ENCODE results near the gene PDZRN3.

PDZRN3 gene

DNA sequence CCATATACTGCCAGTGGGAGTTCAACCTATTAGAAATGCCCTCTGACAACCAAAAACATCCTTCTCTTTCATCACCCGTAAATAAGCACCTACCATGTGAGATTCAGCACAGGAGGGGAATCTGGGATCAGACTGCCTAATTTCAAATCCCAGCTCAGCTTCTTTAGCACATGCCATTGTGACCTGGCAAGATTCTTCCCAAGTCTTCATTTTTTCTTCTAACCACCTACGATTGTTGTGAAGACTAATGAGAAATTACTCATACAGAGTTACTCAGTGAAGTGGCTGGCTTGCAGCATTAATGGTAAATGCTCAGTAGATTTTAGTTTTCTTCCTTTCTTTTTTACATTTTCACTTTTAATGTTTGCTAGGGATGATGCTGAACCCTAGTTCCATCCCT lies 176.7 kb downstream of the PDZRN3 start:
- DNase-seq = no peak

GRCh38 chr3:73447111-73447510 lies 177.6 kb downstream of the PDZRN3 start:
- DNase-seq = no peak

- no peak for DNase-seq
Observed at GRCh38 chr3:73446467-73447110, 178.2 kb downstream of the PDZRN3 start.

- DNase-seq = no peak
Observed at GRCh38 chr3:73442886-73443285, 181.9 kb downstream of the PDZRN3 start.

- no peak for DNase-seq
Observed at GRCh38 chr3:73442152-73442551, 182.6 kb downstream of the PDZRN3 start.

DNA sequence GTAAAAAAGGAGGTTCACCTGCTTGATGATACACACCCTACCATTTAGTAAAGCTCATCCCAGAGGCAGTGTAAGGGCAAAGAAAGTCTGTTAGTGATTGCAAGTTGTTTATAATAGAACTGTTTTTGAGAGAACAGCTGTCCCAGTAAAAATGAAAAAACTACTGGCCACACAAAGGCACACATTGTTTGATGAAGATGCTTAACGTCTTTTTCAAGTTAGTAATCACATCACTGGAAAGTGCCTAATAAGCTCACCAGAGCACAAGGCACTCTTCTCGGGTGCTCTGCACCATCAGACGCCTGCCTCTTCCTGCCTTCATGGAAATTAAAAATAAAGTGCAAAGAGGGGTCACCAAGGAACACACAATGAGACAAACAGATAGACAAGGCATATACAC lies 186.9 kb downstream of the PDZRN3 start:
- DNase-seq = no peak

DNA sequence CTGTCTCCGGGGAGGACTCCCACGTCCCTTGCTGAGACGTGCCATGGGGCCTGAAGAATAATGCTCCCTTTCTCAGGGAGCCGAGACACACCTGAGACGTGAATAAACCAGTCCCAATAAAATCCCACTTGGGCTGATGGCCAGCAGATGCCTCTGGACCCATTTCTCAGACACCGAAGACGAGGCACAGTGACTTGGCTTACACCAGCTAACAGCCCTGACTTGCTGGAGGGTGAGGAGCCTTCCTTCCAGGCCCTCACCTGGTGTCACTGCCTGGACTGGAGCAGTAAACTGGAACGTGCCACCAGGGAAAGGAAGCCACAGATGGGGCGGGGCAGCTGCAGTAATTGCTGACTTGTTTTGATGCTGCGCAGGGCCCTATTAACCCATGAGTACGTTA lies 189.7 kb downstream of the PDZRN3 start:
- no peak for DNase-seq

DNA sequence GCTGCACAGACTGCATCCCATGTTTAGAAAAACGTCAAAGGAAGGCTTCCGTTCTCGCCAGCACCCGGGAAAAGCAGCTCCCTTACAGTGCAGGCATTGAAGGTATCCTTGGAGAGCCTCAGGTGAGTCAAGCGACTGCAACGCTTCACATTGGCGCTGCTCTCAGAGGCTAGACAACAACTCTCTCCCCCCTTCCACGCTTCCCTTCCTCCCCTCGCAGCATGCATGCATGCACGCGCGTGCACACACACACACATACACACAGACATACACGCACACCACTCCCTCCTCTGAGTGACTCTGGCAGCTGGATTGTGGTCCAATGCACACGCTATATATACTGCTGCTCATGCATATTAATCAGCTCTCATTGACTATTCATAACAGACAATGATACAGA lies 191.1 kb downstream of the PDZRN3 start:
- DNase-seq = no peak

GRCh38 chr3:73433079-73433478 lies 191.7 kb downstream of the PDZRN3 start:
- no peak for DNase-seq

DNA sequence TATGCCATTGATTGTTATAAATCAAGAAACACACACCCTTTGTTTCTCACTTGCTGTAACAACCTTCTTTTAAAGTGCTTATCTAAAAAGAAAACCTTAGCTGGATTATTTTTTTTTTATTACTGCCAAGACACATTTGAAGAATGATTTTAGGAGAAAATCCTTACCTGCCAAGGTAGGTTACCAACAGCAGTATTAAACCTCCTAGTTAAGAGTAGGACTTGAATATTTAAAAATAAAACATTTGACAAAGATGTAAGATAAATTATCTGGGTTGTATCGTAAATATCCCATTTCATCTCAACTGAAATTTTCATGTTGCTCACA lies 192.1 kb downstream of the PDZRN3 start:
- DNase-seq = no peak

DNA sequence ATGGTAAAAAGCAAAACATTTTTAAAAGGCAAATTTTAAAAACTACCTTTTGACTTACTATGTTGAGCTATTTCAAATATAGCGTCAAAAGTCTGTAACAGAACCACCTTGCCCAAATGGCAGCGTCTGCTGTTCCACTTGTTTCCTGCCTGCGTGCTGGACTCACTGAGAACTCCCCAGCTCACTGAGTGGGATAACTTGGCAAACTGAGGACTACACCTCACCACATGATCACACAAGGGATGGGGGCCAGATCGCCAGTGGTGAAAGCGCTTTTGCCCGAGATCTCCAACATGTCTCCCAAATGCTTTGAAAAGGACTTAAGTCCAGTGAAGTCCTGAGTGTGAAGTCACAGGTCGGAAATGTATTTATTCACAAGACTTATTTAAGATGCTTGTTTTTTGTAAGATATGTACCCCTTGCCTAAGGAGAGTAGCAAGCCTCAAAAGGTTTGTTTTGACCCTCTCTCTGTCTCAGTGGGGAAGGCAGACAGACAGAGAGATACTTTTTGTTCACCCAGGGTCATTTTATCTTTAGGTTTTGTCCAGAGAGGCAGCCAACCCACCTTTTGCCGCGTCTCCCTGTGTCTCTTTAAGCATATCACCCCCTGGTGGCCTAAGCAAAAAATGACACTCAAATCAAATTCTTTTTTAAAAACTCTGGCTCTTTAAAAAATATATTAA lies 192.6 kb downstream of the PDZRN3 start:
- DNase-seq = peak in 1 of 2 experiments; percentile 46

DNA sequence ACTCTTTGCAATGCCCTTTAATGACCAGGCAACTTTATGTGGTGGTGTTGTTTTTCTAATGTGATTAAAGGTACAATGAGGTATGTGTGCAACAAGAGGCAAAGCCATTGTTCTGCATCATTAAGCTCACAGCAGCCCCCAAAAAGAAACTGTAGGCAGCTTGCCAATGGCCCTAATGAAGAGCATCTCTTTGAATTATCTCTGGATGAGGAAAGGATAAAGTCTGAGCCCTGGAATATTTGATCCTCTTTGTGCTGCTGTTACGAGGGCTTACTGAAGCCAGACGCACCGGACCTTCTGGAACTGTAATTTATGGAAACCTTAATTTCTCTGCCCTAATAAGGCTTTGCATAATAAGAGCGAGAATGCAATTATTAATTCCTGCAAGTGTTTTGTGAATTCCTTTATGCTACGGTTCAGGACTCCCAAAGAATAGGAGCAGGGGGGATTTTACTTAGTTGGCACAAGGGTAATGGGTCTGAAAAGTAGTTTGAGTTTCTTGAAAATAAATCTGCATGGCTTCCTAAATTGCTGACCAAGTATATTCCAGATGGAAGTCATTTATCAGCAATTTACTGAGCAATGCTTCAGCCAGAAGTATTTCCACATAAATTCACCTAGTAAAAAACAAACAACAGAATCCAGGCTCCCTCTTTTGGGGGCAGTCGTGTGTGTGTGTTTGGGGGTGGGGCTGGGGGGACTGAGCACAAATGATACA lies 193.4 kb downstream of the PDZRN3 start:
- no peak for DNase-seq

DNA sequence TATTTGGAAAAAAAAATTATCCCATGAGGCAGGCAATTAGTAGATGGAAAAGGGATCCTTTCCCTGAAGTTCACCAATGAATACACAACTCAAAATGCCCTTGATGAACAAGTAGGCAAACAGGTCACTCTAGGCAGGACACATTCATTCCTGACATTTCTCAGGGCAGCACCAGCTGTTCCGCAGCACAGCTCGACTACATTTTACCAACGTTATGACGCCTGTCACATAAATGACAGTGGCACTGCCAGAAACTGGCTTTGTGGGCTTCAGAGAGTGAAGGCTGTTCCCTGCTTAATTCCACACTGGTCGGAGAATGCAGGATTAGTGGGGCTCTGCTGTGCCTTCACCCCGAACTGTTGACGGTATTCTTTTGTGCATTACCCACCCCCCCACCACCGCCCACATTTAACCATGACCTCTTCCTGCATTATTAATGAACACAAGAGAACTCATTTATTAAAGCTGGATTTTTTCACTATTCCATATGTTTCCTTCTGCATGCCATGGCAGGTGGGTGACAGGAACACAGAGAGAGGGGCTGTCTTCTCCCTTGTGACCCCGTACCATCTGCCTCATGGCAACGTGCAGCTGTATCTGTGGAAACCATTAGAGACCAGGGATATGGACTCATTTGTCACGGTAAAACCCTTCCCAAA lies 197.6 kb downstream of the PDZRN3 start:
- no peak for DNase-seq

DNA sequence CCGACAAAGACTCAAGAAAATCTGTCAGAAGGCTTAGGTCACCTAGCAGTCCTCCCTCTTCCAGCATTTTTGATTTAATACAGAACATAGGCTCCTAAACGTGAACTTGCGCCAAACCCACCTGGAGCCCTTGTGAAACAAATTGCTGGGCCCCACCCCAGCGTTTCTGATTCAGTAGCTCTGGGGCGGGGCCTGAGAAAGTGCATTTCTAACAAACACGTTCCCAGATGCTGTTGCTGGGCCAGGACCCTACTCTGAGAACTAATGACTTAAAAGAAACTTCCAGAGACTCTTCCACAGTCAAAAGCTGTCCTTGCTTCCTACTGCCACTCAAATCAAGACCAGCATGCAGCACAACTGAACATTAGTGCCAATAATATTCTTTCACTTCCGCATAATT lies 198.1 kb downstream of the PDZRN3 start:
- DNase-seq = no peak

DNA sequence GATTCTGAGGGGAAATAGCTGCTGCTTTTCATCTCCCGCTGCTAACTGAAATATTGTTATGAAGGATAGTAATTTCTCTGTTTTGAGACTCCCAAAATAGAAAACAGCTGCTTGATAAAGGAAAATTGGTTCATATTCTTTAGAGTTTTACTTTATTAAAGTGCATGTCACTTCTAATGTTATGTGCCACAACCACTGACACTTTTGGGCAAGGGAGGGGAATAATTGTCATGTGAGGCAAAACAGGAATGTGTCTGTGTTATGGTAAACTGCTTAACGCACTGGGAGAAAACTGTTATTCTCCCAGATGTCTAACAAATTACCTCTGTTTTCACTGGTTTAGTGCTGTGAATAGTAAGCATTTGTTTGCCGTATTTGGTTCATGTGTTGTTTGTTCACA lies 201.6 kb downstream of the PDZRN3 start:
- no peak for DNase-seq

GRCh38 chr3:73422571-73422970 lies 202.2 kb downstream of the PDZRN3 start:
- DNase-seq = no peak

GRCh38 chr3:73419942-73420341 lies 204.8 kb downstream of the PDZRN3 start:
- DNase-seq = no peak

DNA sequence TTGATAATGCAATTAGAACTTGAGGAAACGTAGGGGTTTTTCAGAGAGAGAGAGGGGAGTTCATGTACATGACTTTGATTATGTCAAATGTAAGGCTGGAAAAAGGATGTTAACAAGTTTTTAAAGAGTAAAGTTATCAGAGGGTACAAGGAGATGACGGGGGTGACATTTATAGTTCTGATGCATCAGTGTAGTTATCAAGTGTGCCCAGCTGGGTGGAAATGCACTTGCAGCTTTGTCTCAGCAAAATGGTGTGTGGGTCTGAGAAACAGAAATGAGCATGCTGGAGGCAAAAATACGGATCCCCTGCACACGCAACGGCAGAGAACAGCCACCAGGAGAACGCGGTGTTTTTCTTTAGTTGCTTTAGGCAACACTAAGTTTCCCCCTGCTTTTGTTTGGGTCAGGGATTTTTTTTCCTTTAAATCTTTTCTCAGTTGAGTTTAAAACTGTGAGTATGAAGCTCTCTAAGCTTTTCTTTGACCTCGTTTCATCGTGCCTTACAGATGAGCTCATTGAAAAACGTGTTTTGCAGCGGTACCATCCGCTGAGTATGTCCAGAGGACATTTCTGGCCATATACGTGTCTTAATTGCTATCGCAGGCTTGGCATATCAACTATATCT lies 205.4 kb downstream of the PDZRN3 start:
- DNase-seq = no peak

DNA sequence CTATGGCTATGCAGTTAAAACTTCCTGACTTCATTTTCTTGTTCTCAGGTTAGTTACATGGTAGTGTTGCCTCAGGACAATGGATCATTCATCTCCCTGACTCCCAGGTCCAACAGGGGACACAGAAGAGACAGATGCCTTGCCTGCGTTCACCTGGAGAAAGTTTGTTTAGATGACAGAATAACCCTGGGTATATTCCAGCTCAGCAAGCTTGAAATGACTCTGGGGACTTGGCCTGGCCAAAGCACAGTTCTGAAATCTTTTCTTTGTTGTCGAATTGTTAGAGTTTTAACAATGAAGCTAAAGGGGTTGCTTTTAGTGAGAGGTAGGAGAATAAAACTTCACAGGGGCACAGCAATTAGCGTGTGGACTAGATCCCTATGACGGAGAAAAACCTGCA lies 206.1 kb downstream of the PDZRN3 start:
- DNase-seq = no peak

GRCh38 chr3:73415118-73415517 lies 209.6 kb downstream of the PDZRN3 start:
- no peak for DNase-seq

GRCh38 chr3:73413619-73414018 lies 211.1 kb downstream of the PDZRN3 start:
- DNase-seq = no peak

GRCh38 chr3:73411993-73412392 lies 212.7 kb downstream of the PDZRN3 start:
- no peak for DNase-seq

DNA sequence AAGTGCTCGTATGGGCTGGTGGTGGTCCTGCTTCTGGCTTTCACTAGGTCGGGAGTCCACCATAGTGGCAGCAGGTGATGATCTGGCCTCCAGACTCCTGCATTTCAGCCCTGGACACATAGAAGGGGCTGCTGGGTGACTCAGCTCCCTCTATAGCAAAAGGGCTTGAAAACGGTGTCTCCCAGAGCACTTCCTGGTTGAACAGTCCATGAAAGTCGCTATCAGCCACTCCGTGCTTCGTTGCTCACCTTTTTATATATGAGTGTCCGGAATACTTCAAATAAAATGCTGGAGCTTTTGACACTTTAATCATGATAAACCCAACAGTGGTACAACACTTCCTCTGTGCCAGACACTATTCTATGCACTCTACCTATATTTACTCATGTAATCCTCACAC lies 213.2 kb downstream of the PDZRN3 start:
- DNase-seq = no peak

Measured in NCI-H446 (cell line).